Nephron progenitor cell (in vitro differentiated cells): ENCODE measurements around the gene C12orf43.

ENCODE experiments used
- DNase-seq: peaks from one replicate; pipeline ENCODE4 v3.0.0; 2021
- H3K27ac Mint-ChIP-seq: 2 replicates; pipeline ENCODE4 v1.8.0; 2021; ENCODE audit warnings: mild to moderate bottlenecking, moderate library complexity, mixed read lengths
- H3K27me3 Mint-ChIP-seq: 2 replicates; pipeline ENCODE4 v1.8.0; 2021; ENCODE audit warnings: mild to moderate bottlenecking, low read depth, mixed read lengths; ENCODE audit not compliant: poor library complexity
- H3K36me3 Mint-ChIP-seq: 2 replicates; pipeline ENCODE4 v1.8.0; 2021; ENCODE audit warnings: low read depth, mixed read lengths
- H3K4me1 Mint-ChIP-seq: 2 replicates; pipeline ENCODE4 v1.8.0; 2021; ENCODE audit warnings: mixed read lengths
- H3K4me3 Mint-ChIP-seq: 2 replicates; pipeline ENCODE4 v1.8.0; 2021; ENCODE audit warnings: mild to moderate bottlenecking, moderate library complexity, mixed read lengths
- H3K9me3 Mint-ChIP-seq: 2 replicates; pipeline ENCODE4 v1.8.0; 2021; ENCODE audit warnings: mild to moderate bottlenecking, moderate library complexity, mixed read lengths
- CTCF ChIP-seq: fragments of 200-600 bp; sonication (generic); IDR thresholded peaks from 2 replicates; pipeline ENCODE4 v1.5.0; 2021; ENCODE audit warnings: antibody characterized with exemption

The C12orf43 gene

DNA sequence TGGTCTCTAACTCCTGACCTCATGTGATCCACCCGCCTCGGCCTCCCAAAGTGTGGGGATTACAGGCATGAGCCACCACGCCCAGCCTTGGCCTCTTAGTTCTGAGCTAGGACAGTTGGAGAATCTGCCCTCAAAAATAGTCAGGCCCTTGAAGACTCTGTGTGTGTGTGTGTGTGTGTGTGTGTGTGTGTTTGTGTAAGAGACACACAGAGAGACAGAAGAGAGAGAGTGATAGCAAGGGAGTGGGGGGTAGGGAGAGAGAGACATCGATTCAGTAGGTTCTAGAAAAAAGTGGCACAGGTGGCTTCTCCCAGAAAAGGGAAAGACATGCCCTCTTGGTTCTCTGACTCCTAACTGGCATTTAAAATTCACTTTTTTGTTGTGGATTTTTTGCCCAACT lies 32.5 kb downstream of the C12orf43 start:
- H3K4me3 Mint-ChIP-seq, result no peak overlapping the region
- no peaks in the 10 kb centered on the region for H3K36me3 Mint-ChIP-seq
- H3K27me3 Mint-ChIP-seq, result peaks cover 11% of the 10 kb centered on the region
- no peak overlapping the region for H3K27ac Mint-ChIP-seq
- H3K9me3 Mint-ChIP-seq, result no peaks in the 10 kb centered on the region
- peaks cover 15% of the 10 kb centered on the region for H3K4me1 Mint-ChIP-seq
- TF ChIP-seq CTCF, result no peak
- DNase-seq, result no peak

GRCh38 chr12:120982659-120983058 lies 33.6 kb downstream of the C12orf43 start:
- Mint-ChIP-seq H3K27me3 (peaks cover 7% of the 10 kb centered on the region), H3K4me1 (peaks cover 15% of the 10 kb centered on the region), H3K27ac (no peak overlapping the region), H3K36me3 (no peaks in the 10 kb centered on the region), H3K4me3 (no peak overlapping the region), H3K9me3 (no peaks in the 10 kb centered on the region)
- TF ChIP-seq CTCF, result no peak
- DNase-seq, result no peak

GRCh38 chr12:120981407-120981941 lies 34.8 kb downstream of the C12orf43 start:
- no peak for DNase-seq
- no peak for TF ChIP-seq CTCF
- no peak overlapping the region for H3K4me3 Mint-ChIP-seq

DNA sequence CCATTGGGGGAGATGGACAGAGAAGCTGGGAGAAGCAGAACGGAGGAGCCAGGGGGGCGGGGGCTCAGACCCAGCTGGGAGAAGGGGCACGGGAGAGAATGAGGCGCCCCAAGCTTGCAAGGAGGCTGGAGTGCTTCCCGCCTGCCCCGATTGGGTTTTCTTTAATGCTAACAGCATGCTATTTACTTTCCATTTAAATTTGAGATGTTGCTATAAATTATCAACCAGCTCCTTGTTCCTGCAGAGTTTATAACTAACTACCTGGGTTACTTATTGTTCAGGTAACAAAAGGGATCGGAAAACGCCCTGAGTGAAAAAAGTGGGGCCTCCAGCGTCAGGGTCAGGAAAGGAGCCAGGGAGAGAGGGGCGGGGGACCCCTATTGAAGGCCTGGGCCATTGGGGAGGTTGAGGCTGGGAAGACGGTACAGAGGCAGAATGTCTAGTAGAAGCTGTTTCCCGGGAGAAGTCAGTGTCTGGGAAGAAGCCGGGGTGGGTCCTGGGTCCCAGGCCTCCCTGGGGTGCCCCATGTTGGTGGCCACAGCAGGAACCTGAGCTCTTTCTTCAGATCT lies 35.4 kb downstream of the C12orf43 start:
- no peak for DNase-seq
- peaks cover 15% of the 10 kb centered on the region for H3K4me1 Mint-ChIP-seq
- H3K9me3 Mint-ChIP-seq, result no peaks in the 10 kb centered on the region
- no peaks in the 10 kb centered on the region for H3K36me3 Mint-ChIP-seq
- no peak overlapping the region for H3K27ac Mint-ChIP-seq
- H3K27me3 Mint-ChIP-seq, result peaks cover 4% of the 10 kb centered on the region
- no peak overlapping the region for H3K4me3 Mint-ChIP-seq
- TF ChIP-seq CTCF, result no peak

More at GRCh38 chr12:120981407-120981941, 34.8 kb downstream of the C12orf43 start:
- Mint-ChIP-seq H3K27ac (no peak overlapping the region), H3K27me3 (peaks cover 6% of the 10 kb centered on the region), H3K36me3 (no peaks in the 10 kb centered on the region), H3K4me1 (peaks cover 15% of the 10 kb centered on the region), H3K9me3 (no peaks in the 10 kb centered on the region)

GRCh38 chr12:120979862-120980696 lies 36.2 kb downstream of the C12orf43 start:
- H3K4me1 Mint-ChIP-seq, result peaks cover 15% of the 10 kb centered on the region
- TF ChIP-seq CTCF, result no peak
- peaks cover 4% of the 10 kb centered on the region for H3K27me3 Mint-ChIP-seq
- no peaks in the 10 kb centered on the region for H3K9me3 Mint-ChIP-seq
- H3K36me3 Mint-ChIP-seq, result no peaks in the 10 kb centered on the region
- H3K4me3 Mint-ChIP-seq, result no peak overlapping the region
- DNase-seq, result peak; percentile 33
- no peak overlapping the region for H3K27ac Mint-ChIP-seq
